Measurements from ENCODE around the gene KLKB1. TPM values are rescaled to one million over a fixed set of nuclear protein-coding genes. Genes with fewer than 3 reads are reported as not detected.

Gene KLKB1
- total RNA-seq, 1 experiment from 2014 or later: 10.1 TPM

DNA sequence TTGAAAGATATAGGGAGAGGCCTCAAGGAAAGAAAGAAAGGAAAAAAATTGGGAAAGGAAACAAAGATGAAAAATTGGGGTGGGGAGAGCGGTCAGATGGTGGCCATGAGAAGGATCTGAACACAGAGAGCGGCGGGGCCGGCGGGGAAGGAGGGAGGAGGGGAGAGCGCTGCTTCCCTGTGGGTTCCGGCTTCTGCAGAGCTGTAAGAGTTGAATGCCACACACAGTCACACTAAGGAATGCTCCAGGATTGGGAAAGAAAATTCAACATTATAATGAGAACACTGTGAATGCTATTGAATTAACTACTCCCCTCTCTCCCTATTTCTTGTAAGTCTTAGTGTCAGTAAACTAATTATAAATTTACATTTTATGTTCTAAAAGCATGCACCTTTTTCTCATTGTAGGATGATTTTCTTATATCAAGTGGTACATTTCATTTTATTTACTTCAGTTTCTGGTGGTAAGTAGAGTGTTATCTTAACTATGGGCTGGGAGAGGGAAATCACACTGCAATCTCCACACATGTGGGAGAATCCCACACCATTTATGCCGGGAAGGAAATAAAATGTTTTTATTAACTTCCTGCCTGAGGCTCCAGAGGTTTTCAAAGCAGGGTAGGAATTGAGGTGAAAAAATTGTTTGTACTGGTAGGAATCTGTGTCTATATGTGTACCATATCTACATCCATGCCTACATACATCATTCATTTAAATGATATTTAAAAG lies 39.6 kb downstream of the KLKB1 start:
- POLR2A ChIA-PET: interaction anchor here (0.6 to 3.0 kb wide), 3 partner anchors 16 to 457 kb away, joined by 3 to 13 read pairs (median 6); partner anchors contain the start of gene FAT1

GRCh38 chr4:186271081-186271678 lies 43.9 kb downstream of the KLKB1 start:
- peak overlapping the region; percentile 21; the same call in 1 of the 2 replicates for H3K27ac Mint-ChIP-seq
- peaks cover 25% of the 10 kb centered on the region for H3K4me1 Mint-ChIP-seq
- ChIA-PET POLR2A (no interaction called here), CTCF (no interaction called here)
- peaks cover 3% of the 10 kb centered on the region; the same call in 1 of the 2 replicates for H3K36me3 Mint-ChIP-seq
- no peak overlapping the region for H3K4me3 Mint-ChIP-seq
- H3K27me3 Mint-ChIP-seq (ENCODE audit: low read depth): no peaks in the 10 kb centered on the region
- ATAC-seq: no peak
- DNase-seq (ENCODE audit: low spot score): no peak
- H3K9me3 Mint-ChIP-seq: peaks cover 4% of the 10 kb centered on the region; the same call in 1 of the 2 replicates
- TF ChIP-seq CDX4 (CRISPR knock-in tag; IDR thresholded peaks at IDR 0.05; ENCODE audit: borderline replicate concordance) (no peak), ERG (CRISPR knock-in tag; IDR thresholded peaks at IDR 0.05) (no peak), CREM (CRISPR knock-in tag; IDR thresholded peaks at IDR 0.05) (no peak), FOXJ3 (CRISPR knock-in tag; IDR thresholded peaks at IDR 0.05; ENCODE audit: borderline replicate concordance) (no peak), E2F5 (CRISPR knock-in tag; IDR thresholded peaks at IDR 0.05) (no peak), IRF2 (CRISPR knock-in tag; IDR thresholded peaks at IDR 0.05; ENCODE audit: borderline replicate concordance, low read depth) (no peak), NR1H2 (CRISPR knock-in tag; IDR thresholded peaks at IDR 0.05) (no peak), GTF2I (CRISPR knock-in tag; conservative IDR thresholded peaks at IDR 0.05) (no peak), CTCF (IDR thresholded peaks at IDR 0.05) (no peak), ATF2 (CRISPR knock-in tag; IDR thresholded peaks at IDR 0.05; ENCODE audit: borderline replicate concordance, low read depth) (no peak)

More for the DNA sequence above, 39.6 kb downstream of the KLKB1 start:
- Mint-ChIP-seq H3K36me3 (peaks cover 3% of the 10 kb centered on the region; the same call in 1 of the 2 replicates), H3K4me1 (peaks cover 56% of the 10 kb centered on the region), H3K4me3 (peak overlapping the region; percentile 65), H3K27me3 (ENCODE audit: low read depth) (no peaks in the 10 kb centered on the region), H3K27ac (peak overlapping the region; percentile 100), H3K9me3 (peaks cover 4% of the 10 kb centered on the region)
- DNase-seq (ENCODE audit: low spot score): peak; percentile 61
- ATAC-seq: peak; percentile 90
- TF ChIP-seq, protein P1, sequence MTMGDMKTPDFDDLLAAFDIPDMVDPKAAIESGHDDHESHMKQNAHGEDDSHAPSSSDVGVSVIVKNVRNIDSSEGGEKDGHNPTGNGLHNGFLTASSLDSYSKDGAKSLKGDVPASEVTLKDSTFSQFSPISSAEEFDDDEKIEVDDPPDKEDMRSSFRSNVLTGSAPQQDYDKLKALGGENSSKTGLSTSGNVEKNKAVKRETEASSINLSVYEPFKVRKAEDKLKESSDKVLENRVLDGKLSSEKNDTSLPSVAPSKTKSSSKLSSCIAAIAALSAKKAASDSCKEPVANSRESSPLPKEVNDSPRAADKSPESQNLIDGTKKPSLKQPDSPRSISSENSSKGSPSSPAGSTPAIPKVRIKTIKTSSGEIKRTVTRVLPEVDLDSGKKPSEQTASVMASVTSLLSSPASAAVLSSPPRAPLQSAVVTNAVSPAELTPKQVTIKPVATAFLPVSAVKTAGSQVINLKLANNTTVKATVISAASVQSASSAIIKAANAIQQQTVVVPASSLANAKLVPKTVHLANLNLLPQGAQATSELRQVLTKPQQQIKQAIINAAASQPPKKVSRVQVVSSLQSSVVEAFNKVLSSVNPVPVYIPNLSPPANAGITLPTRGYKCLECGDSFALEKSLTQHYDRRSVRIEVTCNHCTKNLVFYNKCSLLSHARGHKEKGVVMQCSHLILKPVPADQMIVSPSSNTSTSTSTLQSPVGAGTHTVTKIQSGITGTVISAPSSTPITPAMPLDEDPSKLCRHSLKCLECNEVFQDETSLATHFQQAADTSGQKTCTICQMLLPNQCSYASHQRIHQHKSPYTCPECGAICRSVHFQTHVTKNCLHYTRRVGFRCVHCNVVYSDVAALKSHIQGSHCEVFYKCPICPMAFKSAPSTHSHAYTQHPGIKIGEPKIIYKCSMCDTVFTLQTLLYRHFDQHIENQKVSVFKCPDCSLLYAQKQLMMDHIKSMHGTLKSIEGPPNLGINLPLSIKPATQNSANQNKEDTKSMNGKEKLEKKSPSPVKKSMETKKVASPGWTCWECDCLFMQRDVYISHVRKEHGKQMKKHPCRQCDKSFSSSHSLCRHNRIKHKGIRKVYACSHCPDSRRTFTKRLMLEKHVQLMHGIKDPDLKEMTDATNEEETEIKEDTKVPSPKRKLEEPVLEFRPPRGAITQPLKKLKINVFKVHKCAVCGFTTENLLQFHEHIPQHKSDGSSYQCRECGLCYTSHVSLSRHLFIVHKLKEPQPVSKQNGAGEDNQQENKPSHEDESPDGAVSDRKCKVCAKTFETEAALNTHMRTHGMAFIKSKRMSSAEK (CRISPR knock-in tag; IDR thresholded peaks at IDR 0.05; ENCODE audit: borderline replicate concordance): no peak
- TF ChIP-seq IRF2 (CRISPR knock-in tag; IDR thresholded peaks at IDR 0.05; ENCODE audit: borderline replicate concordance, low read depth) (no peak), MXD4 (CRISPR knock-in tag; IDR thresholded peaks at IDR 0.05; ENCODE audit: borderline replicate concordance) (no peak), E2F4 (CRISPR knock-in tag; IDR thresholded peaks at IDR 0.05; ENCODE audit: borderline replicate concordance, low read depth) (no peak)
- CTCF ChIA-PET: interaction anchor here (1.6 kb wide), 1 partner anchor 31 kb away, joined by 4 read pairs; no protein-coding TSS in a partner anchor
